HepG2 (cell line): ENCODE data around the gene CD101. TPM values are rescaled to one million over a fixed set of nuclear protein-coding genes. Genes with fewer than 3 reads are reported as not detected.

Experiments used
- ATAC-seq: fragments of 200-7000 bp; cut with Tn5 transposase; 3 replicates; pipeline ENCODE4 v1.9.1; 2020; ENCODE audit warnings: mild to moderate bottlenecking, moderate library complexity
- BruUV-seq: library from RNA; stranded (reverse); fragments of 400-500 nt; replicated peaks from 2 replicates; lab custom pipeline; 2021; lab: Mats Ljungman, UMichigan
- CTCF ChIA-PET: fragments of 300-600 bp; formaldehyde crosslinking; extraction: SDS; loops from one replicate; lab custom pipeline; 2021; ENCODE audit warnings: low total read pairs, inconsistent platforms, low intra/inter-chr PET ratio; lab: Yijun Ruan, JAX
- POLR2A ChIA-PET: fragments of 350-600 bp; sonication (Branson Sonifier 250); formaldehyde crosslinking; loops from one replicate; lab custom pipeline; 2020; ENCODE audit warnings: antibody characterized with exemption, inconsistent platforms; lab: Yijun Ruan, JAX
- DNase-seq: peaks from one replicate; pipeline ENCODE4 v3.0.0-alpha.2; 2015; ENCODE audit warnings: low spot score
- FAIRE-seq: peaks from 3 replicates; lab custom pipeline; 2011; peaks lifted over from hg19 to GRCh38; lab: Jason Lieb, UNC
- H2AFZ ChIP-seq: one replicate; pipeline ENCODE4 v1.6.1; 2011; ENCODE audit warnings: low read length, inconsistent platforms
- H3K27ac ChIP-seq: fragments of 300-600 bp; 3 replicates; pipeline ENCODE4 v1.8.0; 2011; ENCODE audit warnings: mixed run types, mild to moderate bottlenecking, mixed read lengths, low read length, inconsistent platforms; ENCODE audit not compliant: insufficient read depth; ENCODE audit errors: extremely low read length
- H3K27me3 ChIP-seq, 2 experiments: fragments of 200-600 bp in 1 of 2; 2 replicates in 1 of 2; 3 replicates in 1 of 2; pipeline versions ENCODE4 v1.6.0 to v1.8.0; 2011; ENCODE audit warnings: low read length in 2 of 2, mild to moderate bottlenecking in 2 of 2, moderate library complexity in 2 of 2, inconsistent platforms in 1 of 2; ENCODE audit not compliant: insufficient read depth in 2 of 2, control insufficient read depth in 1 of 2
- H3K36me3 ChIP-seq, 2 experiments: fragments of 200-600 bp in 1 of 2; replicated peaks in 1 of 2; 2 replicates in 1 of 2; 3 replicates in 1 of 2; pipeline versions ENCODE4 v1.5.1 to v1.8.0; 2011; ENCODE audit warnings: low read length in 2 of 2, inconsistent platforms in 1 of 2; ENCODE audit not compliant: insufficient read depth in 2 of 2, control insufficient read depth in 1 of 2
- H3K4me1 ChIP-seq: 2 replicates; pipeline ENCODE4 v1.5.1; 2012; ENCODE audit warnings: low read length, inconsistent platforms; ENCODE audit not compliant: insufficient read depth
- H3K4me2 ChIP-seq: 2 replicates; pipeline ENCODE4 v1.6.0; 2011; ENCODE audit warnings: low read depth, low read length, inconsistent platforms
- H3K4me3 ChIP-seq, 3 experiments: fragments of 200-600 bp in 1 of 3; sonication (generic), shearing (Covaris generic) in 1 of 3; replicated peaks in 1 of 3; 2 replicates each; pipeline ENCODE4 v1.5.1; 2011 to 2016; ENCODE audit warnings: low read length in 3 of 3, inconsistent platforms in 2 of 3, low read depth in 2 of 3, mild to moderate bottlenecking in 2 of 3, control low read depth in 1 of 3, mixed read lengths in 1 of 3; ENCODE audit not compliant: insufficient read depth in 1 of 3
- H3K79me2 ChIP-seq: one replicate; pipeline ENCODE4 v1.6.1; 2011; ENCODE audit warnings: low read length, inconsistent platforms; ENCODE audit not compliant: insufficient read depth
- H3K9ac ChIP-seq: 2 replicates; pipeline ENCODE4 v1.6.0; 2011; ENCODE audit warnings: mild to moderate bottlenecking, low read depth, low read length, inconsistent platforms; ENCODE audit not compliant: insufficient read depth
- H3K9me3 ChIP-seq: 2 replicates; pipeline ENCODE4 v1.5.1; 2012; ENCODE audit warnings: mild to moderate bottlenecking, low read length
- H4K20me1 ChIP-seq: 2 replicates; pipeline ENCODE4 v1.6.0; 2011; ENCODE audit warnings: inconsistent platforms, mild to moderate bottlenecking, low read length, moderate library complexity; ENCODE audit not compliant: insufficient read depth
- CAMTA2 ChIP-seq: sonication (generic); formaldehyde crosslinking; IDR thresholded peaks from 2 replicates; pipeline ENCODE4 v1.4.0; 2020; ENCODE audit warnings: mild to moderate bottlenecking, missing genetic modification reagents, borderline replicate concordance
- CHCHD3 ChIP-seq: sonication (generic); formaldehyde crosslinking; IDR thresholded peaks from 2 replicates; pipeline ENCODE4 v1.8.0; 2022; ENCODE audit warnings: mild to moderate bottlenecking, missing genetic modification reagents, moderate library complexity
- EP300 ChIP-seq, 3 experiments: sonication (generic) in 1 of 3; formaldehyde crosslinking in 1 of 3; IDR thresholded peaks; 2 replicates each; pipeline versions ENCODE4 v1.5.1 to v1.6.1; 2011 to 2020; ENCODE audit warnings: low read depth in 2 of 3, low read length in 2 of 3, borderline replicate concordance in 1 of 3, improper control_type of control experiment in 1 of 3, mild to moderate bottlenecking in 1 of 3, missing genetic modification reagents in 1 of 3, moderate library complexity in 1 of 3
- FOXJ3 ChIP-seq: sonication (generic); formaldehyde crosslinking; IDR thresholded peaks from 2 replicates; pipeline ENCODE4 v1.4.0; 2020; ENCODE audit warnings: missing genetic modification reagents, mild to moderate bottlenecking, borderline replicate concordance
- GTF3A ChIP-seq: sonication (generic); formaldehyde crosslinking; conservative IDR thresholded peaks from 2 replicates; pipeline ENCODE4 v1.4.0; 2020; ENCODE audit warnings: mild to moderate bottlenecking, missing genetic modification reagents
- IKZF5 ChIP-seq: IDR thresholded peaks from 2 replicates; pipeline ENCODE4 v1.6.1; 2018; ENCODE audit warnings: missing genetic modification reagents, mild to moderate bottlenecking, missing compliant biosample characterization
- MXD4 ChIP-seq: IDR thresholded peaks from 2 replicates; pipeline ENCODE4 v1.6.1; 2016; ENCODE audit warnings: mild to moderate bottlenecking, missing biosample characterization, missing genetic modification reagents
- NR2C2 ChIP-seq: sonication (generic); formaldehyde crosslinking; IDR thresholded peaks from 2 replicates; pipeline ENCODE4 v1.4.0; 2020; ENCODE audit warnings: missing genetic modification reagents, mild to moderate bottlenecking, moderate library complexity, borderline replicate concordance
- RBAK ChIP-seq: sonication (generic); formaldehyde crosslinking; IDR thresholded peaks from 2 replicates; pipeline ENCODE4 v1.5.1; 2020; ENCODE audit warnings: mild to moderate bottlenecking, missing genetic modification reagents
- SP140L ChIP-seq: sonication (generic); formaldehyde crosslinking; IDR thresholded peaks from 2 replicates; pipeline ENCODE4 v1.4.0; 2020; ENCODE audit warnings: missing genetic modification reagents, borderline replicate concordance
- SRF ChIP-seq: IDR thresholded peaks from 2 replicates; pipeline ENCODE4 v1.6.1; 2011; ENCODE audit warnings: mild to moderate bottlenecking, low read depth, low read length, moderate library complexity
- SRSF9 ChIP-seq: fragments of 200-400 bp; formaldehyde crosslinking; IDR thresholded peaks from 2 replicates; pipeline ENCODE4 v1.6.1; 2018; ENCODE audit warnings: borderline replicate concordance, mild to moderate bottlenecking, low read depth, low read length; ENCODE audit not compliant: insufficient read depth, poor library complexity, severe bottlenecking
- ZNF543 ChIP-seq: sonication (generic); formaldehyde crosslinking; IDR thresholded peaks from 2 replicates; pipeline ENCODE4 v1.4.0; 2020; ENCODE audit warnings: mild to moderate bottlenecking, missing genetic modification reagents
- ZNF550 ChIP-seq: sonication (generic); formaldehyde crosslinking; IDR thresholded peaks from 2 replicates; pipeline ENCODE4 v1.4.0; 2020; ENCODE audit warnings: mild to moderate bottlenecking, missing genetic modification reagents, borderline replicate concordance
- ZNF552 ChIP-seq: sonication (generic); formaldehyde crosslinking; IDR thresholded peaks from 2 replicates; pipeline ENCODE4 v1.9.0; 2022; ENCODE audit warnings: missing genetic modification reagents, mild to moderate bottlenecking, borderline replicate concordance
- WGBS: methylation state at CpG from one replicate; pipeline ENCODE4 v1.1.6; 2017; ENCODE audit warnings: low lambda C conversion rate; 5-methylcytosine and 5-hydroxymethylcytosine counted together
- in situ Hi-C: cut with HindIII; loops from 2 replicates; pipeline ENCODE4 v1.10.0; 2017; ENCODE audit warnings: low pct_unique_long_range_greater_than_20kb; ENCODE audit not compliant: extremely low pct_ligation_motif_present
- intact Hi-C: fragments of 100-400 bp; cut with micrococcal nuclease; formaldehyde crosslinking; loops from one replicate; pipeline ENCODE4 v1.10.0; 2022; ENCODE audit not compliant: unreplicated experiment
- polyA plus RNA-seq, 8 experiments: library from polyadenylated mRNA; depleted of rRNA in 3 of 8; stranded (reverse) in 7 of 8; unstranded in 1 of 8; fragments of >200 nt; fragmentation: Illumina TruSeq in 4 of 8; extraction: Trizol in 4 of 8; gene quantifications; 2 replicates each; pipeline versions ENCODE4 v1.2.1 to v1.2.3, GENCODE V29; 2011 to 2016; ENCODE audit warnings: low read depth in 4 of 8, missing spikeins in 1 of 8, mixed read lengths in 1 of 8; ENCODE audit not compliant: insufficient read depth in 1 of 8
- total RNA-seq, 5 experiments: library from RNA; depleted of rRNA; stranded (reverse); fragments of >200 nt; fragmentation: Illumina TruSeq; extraction: Trizol; gene quantifications; 2 replicates each; pipeline ENCODE4 v1.2.3, GENCODE V29; 2016; ENCODE audit warnings: low read depth in 1 of 5

The CD101 gene
- total and polyA plus RNA-seq, 2 of the 13 experiments (the other 11 are each of a cell fraction or from before 2014, with no cell fraction given): 0.05 to 0.09 TPM

GRCh38 chr1:116997066-116997465 lies 4.5 kb upstream of the CD101 start:
- Histone ChIP-seq H3K4me2 (no peak overlapping the region), H3K27ac (no peak overlapping the region), H3K9ac (no peak overlapping the region), H3K4me3 (no peak overlapping the region), H3K79me2 (no peaks in the 10 kb centered on the region), H4K20me1 (no peaks in the 10 kb centered on the region), H3K27me3 (no peaks in the 10 kb centered on the region), H3K4me1 (no peaks in the 10 kb centered on the region), H3K9me3 (no peaks in the 10 kb centered on the region), H2AFZ (no peak overlapping the region), H3K36me3 (no peaks in the 10 kb centered on the region)
- in situ Hi-C loops (no loop called here), intact Hi-C loops (no loop called here)
- DNase-seq (no peak), ATAC-seq (no peak), FAIRE-seq (no peak)
- ChIA-PET POLR2A (no interaction called here), CTCF (no interaction called here)
- WGBS: 50% methylated on average over 1 of the region's 1 CpG
- BruUV-seq: no TSS peak
- TF ChIP-seq GTF3A (CRISPR knock-in tag): no peak
- no peak for TF ChIP-seq EP300 (IDR thresholded peaks at IDR 0.05; ENCODE audit: low read depth in 2 of 2, low read length in 2 of 2)
- no peak for TF ChIP-seq EP300 (CRISPR knock-in tag; IDR thresholded peaks at IDR 0.05; ENCODE audit: borderline replicate concordance)
- no peak for TF ChIP-seq ZNF550
- no peak for TF ChIP-seq CAMTA2 (CRISPR knock-in tag)
- no peak for TF ChIP-seq CHCHD3
- no peak for TF ChIP-seq ZNF552 (CRISPR knock-in tag)

GRCh38 chr1:116997636-116998035 lies 3.9 kb upstream of the CD101 start:
- no peaks in the 10 kb centered on the region for H4K20me1 ChIP-seq
- H3K27me3 ChIP-seq: no peaks in the 10 kb centered on the region
- H3K27ac ChIP-seq: no peak overlapping the region
- no peak overlapping the region for H2AFZ ChIP-seq
- no peak for DNase-seq
- no peaks in the 10 kb centered on the region for H3K9me3 ChIP-seq
- no peak for FAIRE-seq
- intact Hi-C loops: no loop called here
- H3K9ac ChIP-seq: no peak overlapping the region
- CTCF ChIA-PET: no interaction called here
- no peak overlapping the region for H3K4me3 ChIP-seq
- no peak overlapping the region for H3K4me2 ChIP-seq
- BruUV-seq: no TSS peak
- ATAC-seq: no peak; the same call in 2 of the 3 replicates
- no peaks in the 10 kb centered on the region for H3K36me3 ChIP-seq
- H3K4me1 ChIP-seq: no peaks in the 10 kb centered on the region
- POLR2A ChIA-PET: no interaction called here
- H3K79me2 ChIP-seq: no peaks in the 10 kb centered on the region
- in situ Hi-C loops: no loop called here
- TF ChIP-seq NR2C2 (CRISPR knock-in tag) (no peak), SRF (no peak), IKZF5 (CRISPR knock-in tag) (no peak), FOXJ3 (CRISPR knock-in tag) (no peak), SRSF9 (no peak), RBAK (CRISPR knock-in tag) (no peak), MXD4 (no peak), ZNF543 (no peak), SP140L (no peak)
